Measurements from ENCODE around the gene TMCO4.
"Not testable (repeated sequence)": the region's sequence is repeated elsewhere in the genome, so short reads cannot be mapped to it uniquely, and the experiment has no call there.

The TMCO4 gene

GRCh38 chr1:19636065-19636464 lies 163.7 kb downstream of the TMCO4 start:
- no peaks in the 10 kb centered on the region for H3K36me3 ChIP-seq (ENCODE audit: insufficient read depth)
- H3K4me1 ChIP-seq (ENCODE audit: low read depth, poor library complexity, severe bottlenecking) = no peaks in the 10 kb centered on the region
- no peaks in the 10 kb centered on the region for H4K20me1 ChIP-seq (ENCODE audit: insufficient read depth)
- H3K9ac ChIP-seq = no peak overlapping the region
- no peak overlapping the region for H2AFZ ChIP-seq (ENCODE audit: low read depth)
- no peaks in the 10 kb centered on the region for H3K79me2 ChIP-seq (ENCODE audit: insufficient read depth, low read depth)
- no peak overlapping the region for H3K4me2 ChIP-seq
- no peak overlapping the region for H3K4me3 ChIP-seq (IDR thresholded peaks at IDR 0.05; ENCODE audit: insufficient read depth, low read depth, low read length)
- no peaks in the 10 kb centered on the region for H3K27me3 ChIP-seq (ENCODE audit: insufficient read depth, low read depth)
- no peak overlapping the region for H3K27ac ChIP-seq
- TF ChIP-seq, protein P1, sequence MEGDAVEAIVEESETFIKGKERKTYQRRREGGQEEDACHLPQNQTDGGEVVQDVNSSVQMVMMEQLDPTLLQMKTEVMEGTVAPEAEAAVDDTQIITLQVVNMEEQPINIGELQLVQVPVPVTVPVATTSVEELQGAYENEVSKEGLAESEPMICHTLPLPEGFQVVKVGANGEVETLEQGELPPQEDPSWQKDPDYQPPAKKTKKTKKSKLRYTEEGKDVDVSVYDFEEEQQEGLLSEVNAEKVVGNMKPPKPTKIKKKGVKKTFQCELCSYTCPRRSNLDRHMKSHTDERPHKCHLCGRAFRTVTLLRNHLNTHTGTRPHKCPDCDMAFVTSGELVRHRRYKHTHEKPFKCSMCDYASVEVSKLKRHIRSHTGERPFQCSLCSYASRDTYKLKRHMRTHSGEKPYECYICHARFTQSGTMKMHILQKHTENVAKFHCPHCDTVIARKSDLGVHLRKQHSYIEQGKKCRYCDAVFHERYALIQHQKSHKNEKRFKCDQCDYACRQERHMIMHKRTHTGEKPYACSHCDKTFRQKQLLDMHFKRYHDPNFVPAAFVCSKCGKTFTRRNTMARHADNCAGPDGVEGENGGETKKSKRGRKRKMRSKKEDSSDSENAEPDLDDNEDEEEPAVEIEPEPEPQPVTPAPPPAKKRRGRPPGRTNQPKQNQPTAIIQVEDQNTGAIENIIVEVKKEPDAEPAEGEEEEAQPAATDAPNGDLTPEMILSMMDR (conservative IDR thresholded peaks at IDR 0.05; ENCODE audit: low read depth, low read length) = no peak

GRCh38 chr1:19635646-19636045 lies 164.1 kb downstream of the TMCO4 start:
- no peak overlapping the region for H3K9ac ChIP-seq
- H3K4me1 ChIP-seq (ENCODE audit: low read depth, poor library complexity, severe bottlenecking) = no peaks in the 10 kb centered on the region
- TF ChIP-seq, protein P1 (conservative IDR thresholded peaks at IDR 0.05; ENCODE audit: low read depth, low read length) = no peak
- no peak overlapping the region for H2AFZ ChIP-seq (ENCODE audit: low read depth)
- no peaks in the 10 kb centered on the region for H4K20me1 ChIP-seq (ENCODE audit: insufficient read depth)
- H3K27me3 ChIP-seq (ENCODE audit: insufficient read depth, low read depth) = no peaks in the 10 kb centered on the region
- H3K36me3 ChIP-seq (ENCODE audit: insufficient read depth) = no peaks in the 10 kb centered on the region
- no peak overlapping the region for H3K4me3 ChIP-seq (IDR thresholded peaks at IDR 0.05; ENCODE audit: insufficient read depth, low read depth, low read length)
- H3K79me2 ChIP-seq (ENCODE audit: insufficient read depth, low read depth) = no peaks in the 10 kb centered on the region
- no peak overlapping the region for H3K27ac ChIP-seq
- no peak overlapping the region for H3K4me2 ChIP-seq

DNA sequence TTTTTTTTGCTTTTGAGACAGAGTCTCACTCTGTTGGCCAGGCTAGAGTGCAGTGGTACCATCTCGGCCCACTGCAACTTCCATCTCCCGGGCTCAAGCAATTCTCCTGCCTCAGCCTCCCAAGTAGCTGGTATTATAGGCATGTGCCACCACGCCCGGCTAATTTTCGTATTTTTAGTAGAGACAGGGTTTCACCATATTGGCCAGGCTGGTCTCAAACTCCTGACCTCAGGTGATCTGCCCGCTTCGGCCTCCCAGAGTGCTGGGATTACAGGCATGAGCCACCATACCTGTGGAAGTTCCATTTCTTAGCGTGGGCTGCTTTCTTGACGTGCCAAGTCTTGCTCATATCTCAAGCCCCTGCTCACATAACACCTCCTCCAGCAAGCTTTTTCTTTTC lies 164.7 kb downstream of the TMCO4 start:
- not testable (repeated sequence) for H3K36me3 ChIP-seq (ENCODE audit: insufficient read depth); H3K9ac ChIP-seq; H4K20me1 ChIP-seq (ENCODE audit: insufficient read depth); H2AFZ ChIP-seq (ENCODE audit: low read depth); H3K4me3 ChIP-seq (IDR thresholded peaks at IDR 0.05; ENCODE audit: insufficient read depth, low read depth, low read length); H3K79me2 ChIP-seq (ENCODE audit: insufficient read depth, low read depth); H3K27me3 ChIP-seq (ENCODE audit: insufficient read depth, low read depth); H3K4me2 ChIP-seq; H3K4me1 ChIP-seq (ENCODE audit: low read depth, poor library complexity, severe bottlenecking); H3K27ac ChIP-seq

DNA sequence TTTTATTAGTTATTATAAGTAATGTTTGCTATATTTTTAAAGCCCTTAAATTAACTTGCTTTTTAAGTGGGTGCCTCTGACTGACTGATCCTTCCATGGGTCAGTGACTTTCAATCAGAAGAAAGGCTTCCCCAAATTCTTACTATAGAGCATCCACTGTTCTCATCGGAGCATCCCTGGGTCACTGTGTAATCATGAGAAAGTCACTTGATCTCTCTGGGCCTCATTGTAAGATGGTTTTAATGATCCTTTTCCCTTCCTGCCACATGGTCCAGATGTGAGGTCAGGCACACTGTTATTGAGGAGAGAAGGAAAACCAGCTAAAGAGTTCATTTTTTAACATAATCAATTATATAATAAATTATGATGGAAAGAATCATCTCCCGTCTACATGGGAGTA lies 166.6 kb downstream of the TMCO4 start:
- TF ChIP-seq, protein P1 (conservative IDR thresholded peaks at IDR 0.05; ENCODE audit: low read depth, low read length) = no peak
- H3K27ac ChIP-seq = no peak overlapping the region

More for the DNA sequence above, 166.6 kb downstream of the TMCO4 start:
- H3K27me3 ChIP-seq (ENCODE audit: insufficient read depth, low read depth) = no peaks in the 10 kb centered on the region
- H3K4me1 ChIP-seq (ENCODE audit: low read depth, poor library complexity, severe bottlenecking) = no peaks in the 10 kb centered on the region
- no peak overlapping the region for H2AFZ ChIP-seq (ENCODE audit: low read depth)
- no peak overlapping the region for H3K4me3 ChIP-seq (IDR thresholded peaks at IDR 0.05; ENCODE audit: insufficient read depth, low read depth, low read length)
- H3K9ac ChIP-seq = no peak overlapping the region
- no peak overlapping the region for H3K4me2 ChIP-seq
- no peaks in the 10 kb centered on the region for H3K36me3 ChIP-seq (ENCODE audit: insufficient read depth)
- no peaks in the 10 kb centered on the region for H3K79me2 ChIP-seq (ENCODE audit: insufficient read depth, low read depth)
- no peaks in the 10 kb centered on the region for H4K20me1 ChIP-seq (ENCODE audit: insufficient read depth)
